ENCODE measurements around the gene PCGF2. TPM values are rescaled to one million over a fixed set of nuclear protein-coding genes. Genes with fewer than 3 reads are reported as not detected.

Gene PCGF2
- total and polyA plus RNA-seq, 9 of the 15 experiments (the other 6 are each of a cell fraction or from before 2014, with no cell fraction given) = 1.3 to 33.4 (median 7.0) TPM

- H3K4me2 ChIP-seq (ENCODE audit: insufficient read depth, low read length) = no peak overlapping the region
- H3K36me3 ChIP-seq (ENCODE audit: control insufficient read depth, insufficient read depth, low read length) = peaks cover 93% of the 10 kb centered on the region
- no peaks in the 10 kb centered on the region for H3K9me1 ChIP-seq (ENCODE audit: control insufficient read depth, insufficient read depth, low read length)
- H3K27ac ChIP-seq (ENCODE audit: extremely low read depth, low read depth, low read length) = no peak overlapping the region
- no peaks in the 10 kb centered on the region for H3K9me3 ChIP-seq (replicated peaks; ENCODE audit: control insufficient read depth, insufficient read depth, low read depth, low read length)
- intact Hi-C loops (cut with micrococcal nuclease) = no loop called here
- WGBS (ENCODE audit: insufficient coverage, low coverage, missing lambda C conversion rate) = 74% methylated on average over 6 of the region's 6 CpGs
- H2AFZ ChIP-seq (ENCODE audit: low read depth, low read length) = no peak overlapping the region
- no peak for ATAC-seq
- in situ Hi-C loops (cut with MboI) = no loop called here
- no peaks in the 10 kb centered on the region for H3K27me3 ChIP-seq (ENCODE audit: control insufficient read depth in 2 of 2, insufficient read depth in 2 of 2, low read length in 2 of 2)
- BruUV-seq (replicated peaks) = no TSS peak
- H3K4me3 ChIP-seq = no peak overlapping the region
- CTCF ChIA-PET (ENCODE audit: low intra/inter-chr PET ratio) = no interaction called here
- H3K9ac ChIP-seq (ENCODE audit: insufficient read depth in 1 of 2, low read depth in 2 of 2, low read length in 2 of 2) = no peak overlapping the region
- no peaks in the 10 kb centered on the region for H3K4me1 ChIP-seq (replicated peaks in 1 of 2; ENCODE audit: control insufficient read depth in 2 of 2, insufficient read depth in 2 of 2, low read length in 2 of 2)
- no peak for FAIRE-seq
- DNase-seq (ENCODE audit: extremely low read depth in 1 of 4, low spot score in 3 of 4) = no peak
- no peaks in the 10 kb centered on the region; the same call in 1 of the 2 replicates for H4K20me1 ChIP-seq (replicated peaks; ENCODE audit: control insufficient read depth, insufficient read depth, low read length)
- no peaks in the 10 kb centered on the region for H3K79me2 ChIP-seq (ENCODE audit: control insufficient read depth, insufficient read depth, low read length)
- POLR2A ChIA-PET = interaction anchor here (0.6 to 1.5 kb wide), 2 partner anchors 11 to 16 kb away, joined by 3 read pairs; no protein-coding TSS in a partner anchor
- TF ChIP-seq HLTF (IDR thresholded peaks at IDR 0.05) (no peak), GTF2F1 (IDR thresholded peaks at IDR 0.05; ENCODE audit: low read depth, low read length) (no peak), CLOCK (CRISPR knock-in tag; IDR thresholded peaks at IDR 0.05; ENCODE audit: borderline replicate concordance) (no peak), CAMTA2 (CRISPR knock-in tag; conservative IDR thresholded peaks at IDR 0.05) (no peak), TRIM28 (IDR thresholded peaks at IDR 0.05) (no peak), U2AF1 (optimal IDR thresholded peaks at IDR 0.05; ENCODE audit: low read depth, low read length) (no peak), MXI1 (IDR thresholded peaks at IDR 0.05; ENCODE audit: low read depth, low read length) (no peak), MCM7 (IDR thresholded peaks at IDR 0.05) (no peak), HMBOX1 (IDR thresholded peaks at IDR 0.05) (no peak), SP1 (CRISPR knock-in tag; IDR thresholded peaks at IDR 0.05) (no peak), ZNF830 (CRISPR knock-in tag; IDR thresholded peaks at IDR 0.05) (no peak), CTBP1 (IDR thresholded peaks at IDR 0.05; ENCODE audit: borderline replicate concordance) (no peak), CREM (IDR thresholded peaks at IDR 0.05; ENCODE audit: low read depth) (no peak), LARP7 (IDR thresholded peaks at IDR 0.05) (no peak), PBX2 (CRISPR knock-in tag; IDR thresholded peaks at IDR 0.05; ENCODE audit: low read depth) (no peak), PBX2 (tag; conservative IDR thresholded peaks at IDR 0.05; ENCODE audit: low read depth) (no peak), BRCA1 (IDR thresholded peaks at IDR 0.05) (no peak), BRCA1 (CRISPR knock-in tag; IDR thresholded peaks at IDR 0.05) (no peak), JUN (IDR thresholded peaks at IDR 0.05; ENCODE audit: borderline replicate concordance, low read depth, low read length) (no peak), JUN (CRISPR knock-in tag; IDR thresholded peaks at IDR 0.05; ENCODE audit: borderline replicate concordance) (no peak), C11orf30 (IDR thresholded peaks at IDR 0.05; ENCODE audit: low read depth) (no peak)
Observed at GRCh38 chr17:38768417-38768816, 20.3 kb upstream of the PCGF2 start.

Data from K562 (cell line).